ENCODE measurements around the gene ERP44.
"Not testable (repeated sequence)": the region's sequence is repeated elsewhere in the genome, so short reads cannot be mapped to it uniquely, and the experiment has no call there.

ERP44 gene

GRCh38 chr9:100098887-100099721 lies at the start of gene ERP44, which contains the start of gene INVS:
Gene ERP44 (minus strand): TSS chr9:100099000. CDS start chr9:100098840, 160 bp downstream.
Gene INVS (plus strand): TSS chr9:100099243. CDS start chr9:100104522, 5,279 bp downstream.
- DNase-seq (ENCODE audit: low read depth): peak; percentile 100

- not testable (repeated sequence) for DNase-seq (ENCODE audit: low read depth)
Observed at GRCh38 chr9:100145976-100146375, 47.2 kb upstream of the ERP44 start.

GRCh38 chr9:100145167-100145934 lies 46.6 kb upstream of the ERP44 start:
- DNase-seq (ENCODE audit: low read depth): not testable (repeated sequence)

- not testable (repeated sequence) for DNase-seq (ENCODE audit: low read depth)
Observed at GRCh38 chr9:100141862-100142261, 43.1 kb upstream of the ERP44 start.

GRCh38 chr9:100140303-100140702 lies 41.5 kb upstream of the ERP44 start:
- not testable (repeated sequence) for DNase-seq (ENCODE audit: low read depth)

- DNase-seq (ENCODE audit: low read depth): peak; percentile 16
Observed at GRCh38 chr9:100136799-100137198, 38.0 kb upstream of the ERP44 start.

GRCh38 chr9:100134731-100135130 lies 35.9 kb upstream of the ERP44 start:
- no peak for DNase-seq (ENCODE audit: low read depth)

GRCh38 chr9:100131875-100132430 lies 33.2 kb upstream of the ERP44 start:
- DNase-seq (ENCODE audit: low read depth): no peak

- no peak for DNase-seq (ENCODE audit: low read depth)
Observed at GRCh38 chr9:100131216-100131615, 32.4 kb upstream of the ERP44 start.

- no peak for DNase-seq (ENCODE audit: low read depth)
Observed at GRCh38 chr9:100129772-100130171, 31.0 kb upstream of the ERP44 start.

- DNase-seq (ENCODE audit: low read depth): no peak
Observed at GRCh38 chr9:100126423-100126822, 27.6 kb upstream of the ERP44 start.

- DNase-seq (ENCODE audit: low read depth): no peak
Observed at GRCh38 chr9:100125910-100126309, 27.1 kb upstream of the ERP44 start.

GRCh38 chr9:100125236-100125635 lies 26.4 kb upstream of the ERP44 start:
- no peak for DNase-seq (ENCODE audit: low read depth)

GRCh38 chr9:100120286-100120685 lies 21.5 kb upstream of the ERP44 start:
- DNase-seq (ENCODE audit: low read depth): no peak

- no peak for DNase-seq (ENCODE audit: low read depth)
Observed at GRCh38 chr9:100117316-100117715, 18.5 kb upstream of the ERP44 start.

- DNase-seq (ENCODE audit: low read depth): no peak
Observed at GRCh38 chr9:100112677-100113336, 14.0 kb upstream of the ERP44 start.

GRCh38 chr9:100111235-100111634 lies 12.4 kb upstream of the ERP44 start:
- peak; percentile 98 for DNase-seq (ENCODE audit: low read depth)

- DNase-seq (ENCODE audit: low read depth): no peak
Observed at GRCh38 chr9:100108559-100108958, 9.8 kb upstream of the ERP44 start.

- DNase-seq (ENCODE audit: low read depth): peak; percentile 7
Observed at GRCh38 chr9:100106616-100107015, 7.8 kb upstream of the ERP44 start.

- no peak for DNase-seq (ENCODE audit: low read depth)
Observed at GRCh38 chr9:100105861-100106260, 7.1 kb upstream of the ERP44 start.

GRCh38 chr9:100104314-100104713 lies 5.5 kb upstream of the ERP44 start:
- peak; percentile 92 for DNase-seq (ENCODE audit: low read depth)

- no peak for DNase-seq (ENCODE audit: low read depth)
Observed at GRCh38 chr9:100101608-100102007, 2.8 kb upstream of the ERP44 start.

All from ELR (cell line).